Measurements from ENCODE around the gene FAM237B. TPM values are rescaled to one million over a fixed set of nuclear protein-coding genes. Genes with fewer than 3 reads are reported as not detected.

Gene FAM237B
- total RNA-seq, 1 donor from 2014 or later, result not detected

- no peak for DNase-seq
- H3K4me3 Mint-ChIP-seq, result no peak overlapping the region
- ChIA-PET POLR2A (no interaction called here), CTCF (interaction anchor here (1.4 to 3.6 kb wide), 3 partner anchors 9 to 115 kb away, joined by 3 to 25 read pairs (median 3); partner anchors contain the start of gene CLDN12)
- no peak for ATAC-seq (ENCODE audit: low read depth)
- H3K9me3 Mint-ChIP-seq, result no peaks in the 10 kb centered on the region
- intact Hi-C loops (cut with micrococcal nuclease), result no loop called here
- H3K27ac Mint-ChIP-seq, result no peak overlapping the region
- TF ChIP-seq CTCF (IDR thresholded peaks at IDR 0.05), result no peak
- H3K27me3 Mint-ChIP-seq, result peaks cover 5% of the 10 kb centered on the region
- no peaks in the 10 kb centered on the region for H3K4me1 Mint-ChIP-seq
- H3K36me3 Mint-ChIP-seq (ENCODE audit: low read depth), result no peaks in the 10 kb centered on the region
These were observed 7.2 kb downstream of the FAM237B start for GRCh38 chr7:90313907-90314306.

DNA sequence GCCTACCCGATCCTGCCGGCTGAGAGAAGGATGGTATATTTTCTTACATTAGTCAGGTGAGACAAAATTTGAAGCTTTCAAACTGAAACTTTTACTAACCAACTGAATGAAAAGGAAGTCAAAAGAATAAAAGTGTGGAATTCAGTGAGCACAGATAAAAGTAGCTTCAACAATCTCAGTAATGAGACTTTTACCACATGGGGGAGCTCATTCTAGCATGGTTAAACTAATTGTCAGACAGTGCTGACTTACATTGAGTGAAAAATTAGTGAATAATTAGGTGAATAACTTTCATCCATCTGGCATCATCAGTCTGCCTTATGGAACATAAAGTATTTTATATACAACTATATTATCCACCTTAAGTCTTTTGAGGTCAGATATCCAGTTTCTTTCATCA is 8.4 kb downstream of the FAM237B start:
- ATAC-seq (ENCODE audit: low read depth), result no peak
- peaks cover 3% of the 10 kb centered on the region for H3K27me3 Mint-ChIP-seq
- no peaks in the 10 kb centered on the region for H3K4me1 Mint-ChIP-seq
- DNase-seq, result no peak
- TF ChIP-seq CTCF (IDR thresholded peaks at IDR 0.05), result no peak
- H3K36me3 Mint-ChIP-seq (ENCODE audit: low read depth), result no peaks in the 10 kb centered on the region
- no peaks in the 10 kb centered on the region for H3K9me3 Mint-ChIP-seq
- CTCF ChIA-PET, result interaction anchor here (1.0 to 3.6 kb wide), 6 partner anchors 8 to 118 kb away, joined by 3 to 25 read pairs (median 4); partner anchors contain the start of gene CLDN12
- H3K27ac Mint-ChIP-seq, result no peak overlapping the region
- H3K4me3 Mint-ChIP-seq, result no peak overlapping the region
- intact Hi-C loops (cut with micrococcal nuclease), result loop anchor here (1.0 kb wide), 2 partner anchors 101 to 115 kb away; no protein-coding TSS in a partner anchor
- POLR2A ChIA-PET, result no interaction called here

DNA sequence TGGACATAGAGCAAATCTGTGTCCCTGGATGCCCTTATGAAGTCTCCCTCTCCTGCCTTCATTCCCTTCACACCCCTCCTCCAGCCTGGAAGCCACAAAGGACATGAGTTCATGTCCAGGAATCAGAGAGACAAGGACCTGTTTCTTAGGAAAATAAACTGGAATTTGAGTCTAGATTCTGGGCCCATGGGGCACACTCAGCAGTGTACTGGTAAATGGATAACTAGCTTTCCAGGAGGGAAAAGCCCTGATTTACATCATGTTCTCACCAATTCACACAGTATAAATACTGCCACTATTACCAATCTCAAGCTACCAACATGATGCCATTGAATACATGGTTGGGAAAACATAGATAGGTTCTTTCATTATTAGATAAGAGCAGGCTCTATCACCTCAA is 9.9 kb downstream of the FAM237B start:
- no peak for TF ChIP-seq CTCF (IDR thresholded peaks at IDR 0.05)
- H3K4me1 Mint-ChIP-seq, result no peaks in the 10 kb centered on the region
- no peaks in the 10 kb centered on the region for H3K36me3 Mint-ChIP-seq (ENCODE audit: low read depth)
- POLR2A ChIA-PET, result no interaction called here
- H3K4me3 Mint-ChIP-seq, result no peak overlapping the region
- no peaks in the 10 kb centered on the region for H3K9me3 Mint-ChIP-seq
- intact Hi-C loops (cut with micrococcal nuclease), result no loop called here
- ATAC-seq (ENCODE audit: low read depth) (no peak), DNase-seq (no peak)
- no peak overlapping the region for H3K27ac Mint-ChIP-seq
- H3K27me3 Mint-ChIP-seq, result peaks cover 7% of the 10 kb centered on the region
- CTCF ChIA-PET, result interaction anchor here (3.6 kb wide), 1 partner anchor 117 kb away, joined by 25 read pairs; no protein-coding TSS in a partner anchor

- ChIA-PET POLR2A (no interaction called here), CTCF (no interaction called here)
- Mint-ChIP-seq H3K4me1 (no peaks in the 10 kb centered on the region), H3K27me3 (peaks cover 7% of the 10 kb centered on the region), H3K9me3 (no peaks in the 10 kb centered on the region), H3K4me3 (no peak overlapping the region), H3K36me3 (ENCODE audit: low read depth) (no peaks in the 10 kb centered on the region), H3K27ac (no peak overlapping the region)
- DNase-seq (no peak), ATAC-seq (ENCODE audit: low read depth) (no peak)
- TF ChIP-seq CTCF (IDR thresholded peaks at IDR 0.05), result no peak
- intact Hi-C loops (cut with micrococcal nuclease), result no loop called here
These were observed 11.2 kb downstream of the FAM237B start for GRCh38 chr7:90309872-90310271.

GRCh38 chr7:90303241-90303640 is 17.9 kb downstream of the FAM237B start:
- peaks cover 4% of the 10 kb centered on the region for H3K27me3 Mint-ChIP-seq
- intact Hi-C loops (cut with micrococcal nuclease), result no loop called here
- DNase-seq (no peak), ATAC-seq (ENCODE audit: low read depth) (no peak)
- H3K4me3 Mint-ChIP-seq, result no peak overlapping the region
- ChIA-PET POLR2A (no interaction called here), CTCF (no interaction called here)
- TF ChIP-seq CTCF (IDR thresholded peaks at IDR 0.05), result no peak
- H3K4me1 Mint-ChIP-seq, result no peaks in the 10 kb centered on the region
- no peaks in the 10 kb centered on the region for H3K36me3 Mint-ChIP-seq (ENCODE audit: low read depth)
- no peak overlapping the region for H3K27ac Mint-ChIP-seq
- H3K9me3 Mint-ChIP-seq, result no peaks in the 10 kb centered on the region
